GM12878 (cell line): Measurements from ENCODE around the gene RHBG. TPM values are rescaled to one million over a fixed set of nuclear protein-coding genes. Genes with fewer than 3 reads are reported as not detected.

Experiments
- BACH1 ChIP-seq: fragments of 450-650 bp; IDR thresholded peaks from 2 replicates; pipeline ENCODE4 v1.6.1; 2017; ENCODE audit warnings: mild to moderate bottlenecking, borderline replicate concordance
- CHD4 ChIP-seq: fragments of 200-600 bp; sonication (generic); IDR thresholded peaks from 2 replicates; pipeline ENCODE4 v1.6.1; 2016; ENCODE audit warnings: mild to moderate bottlenecking
- CUX1 ChIP-seq: IDR thresholded peaks from 2 replicates; pipeline ENCODE4 v1.6.1; 2012; ENCODE audit warnings: improper control_type of control experiment, low read depth, low read length; ENCODE audit not compliant: insufficient replicate concordance
- PAX5 ChIP-seq: IDR thresholded peaks from 2 replicates; pipeline ENCODE4 v1.6.1; 2011; ENCODE audit warnings: low read depth, low read length, borderline replicate concordance
- RAD51 ChIP-seq: fragments of 450-650 bp; IDR thresholded peaks from 2 replicates; pipeline ENCODE4 v1.6.1; 2016; ENCODE audit warnings: moderate library complexity, mild to moderate bottlenecking, inconsistent platforms
- SMAD5 ChIP-seq: IDR thresholded peaks from 2 replicates; pipeline ENCODE4 v1.6.1; 2016; ENCODE audit warnings: antibody characterized with exemption, low read depth
- SMC3 ChIP-seq: IDR thresholded peaks from 2 replicates; pipeline ENCODE4 v1.6.1; 2011; ENCODE audit warnings: low read length, improper control_type of control experiment, borderline replicate concordance
- SREBF2 ChIP-seq: IDR thresholded peaks from 2 replicates; pipeline ENCODE4 v1.6.1; 2012; ENCODE audit warnings: mild to moderate bottlenecking, low read length
- STAT3 ChIP-seq: IDR thresholded peaks from 2 replicates; pipeline ENCODE4 v1.6.1; 2011; ENCODE audit warnings: low read depth, low read length, improper control_type of control experiment
- TAF1 ChIP-seq: IDR thresholded peaks from 2 replicates; pipeline ENCODE4 v1.6.1; 2011; ENCODE audit warnings: mild to moderate bottlenecking, low read depth, low read length, borderline replicate concordance
- polyA plus RNA-seq, 11 experiments: library from polyadenylated mRNA; depleted of rRNA in 4 of 11; unstranded in 6 of 11; stranded (reverse) in 5 of 11; fragments of >200 nt; fragmentation: Nextera tagmentation in 4 of 11; fragmentation: Illumina TruSeq in 1 of 11; extraction: Ambion mirVana in 4 of 11; extraction: Trizol in 1 of 11; gene quantifications; 1 replicate in 1 of 11; 2 replicates in 10 of 11; pipeline versions ENCODE4 v1.2.1 to v1.2.3, GENCODE V29; 2011 to 2016; ENCODE audit warnings: inconsistent platforms in 2 of 11, missing spikeins in 2 of 11, low read depth in 1 of 11
- total RNA-seq, 4 experiments: library from RNA; depleted of rRNA in 3 of 4; stranded (reverse); fragments of >200 nt in 3 of 4; fragmentation: Illumina TruSeq in 1 of 4; extraction: Trizol in 1 of 4; gene quantifications; 2 replicates each; pipeline versions ENCODE4 v1.2.1 to v1.2.3, GENCODE V29; 2013 to 2021

Gene RHBG
- total and polyA plus RNA-seq, 10 of the 15 experiments (the other 5 are each of a cell fraction or from before 2014, with no cell fraction given), result not detected

GRCh38 chr1:156416993-156417392 is 48.0 kb downstream of the RHBG start (continued):
- TF ChIP-seq SREBF2 (no peak), RAD51 (no peak), BACH1 (no peak), TAF1 (no peak), SMAD5 (no peak), CUX1 (no peak), CHD4 (no peak), PAX5 (no peak), SMC3 (no peak), STAT3 (no peak)
